ELF-1 (cell line): ENCODE measurements around the gene SLC7A5.
"Not testable (repeated sequence)": the region's sequence is repeated elsewhere in the genome, so short reads cannot be mapped to it uniquely, and the experiment has no call there.

Experiments
- DNase-seq: peaks from one replicate; pipeline ENCODE4 v3.0.0-alpha.2; 2016; ENCODE audit warnings: low read depth, low spot score

SLC7A5 gene

GRCh38 chr16:87869061-87869878 is at the start of gene SLC7A5:
Gene SLC7A5, minus strand, starts transcription at chr16:87869507. Its CDS starts 85 bp downstream, at chr16:87869422.
- DNase-seq, result peak; percentile 71

GRCh38 chr16:87918338-87918737 is 49.0 kb upstream of the SLC7A5 start:
- no peak for DNase-seq

- no peak for DNase-seq
Observed at GRCh38 chr16:87917503-87917902, 48.2 kb upstream of the SLC7A5 start.

GRCh38 chr16:87914812-87915211 is 45.5 kb upstream of the SLC7A5 start:
- DNase-seq, result no peak

- not testable (repeated sequence) for DNase-seq
Observed at GRCh38 chr16:87914021-87914725, 44.9 kb upstream of the SLC7A5 start.

- not testable (repeated sequence) for DNase-seq
Observed at GRCh38 chr16:87912691-87913090, 43.4 kb upstream of the SLC7A5 start.

- DNase-seq, result not testable (repeated sequence)
Observed at GRCh38 chr16:87911106-87911763, 41.9 kb upstream of the SLC7A5 start.

- DNase-seq, result peak; percentile 93
Observed at GRCh38 chr16:87909203-87909935, 40.1 kb upstream of the SLC7A5 start.

GRCh38 chr16:87908101-87908500 is 38.8 kb upstream of the SLC7A5 start:
- DNase-seq, result not testable (repeated sequence)

- not testable (repeated sequence) for DNase-seq
Observed at GRCh38 chr16:87905521-87905920, 36.2 kb upstream of the SLC7A5 start.

GRCh38 chr16:87904963-87905362 is 35.7 kb upstream of the SLC7A5 start:
- DNase-seq, result not testable (repeated sequence)

GRCh38 chr16:87900489-87900888 is 31.2 kb upstream of the SLC7A5 start:
- not testable (repeated sequence) for DNase-seq

GRCh38 chr16:87897521-87898505 is 28.5 kb upstream of the SLC7A5 start:
- DNase-seq, result no peak

- DNase-seq, result not testable (repeated sequence)
Observed at GRCh38 chr16:87896924-87897520, 27.7 kb upstream of the SLC7A5 start.

- DNase-seq, result not testable (repeated sequence)
Observed at GRCh38 chr16:87896176-87896890, 27.0 kb upstream of the SLC7A5 start.

GRCh38 chr16:87895641-87896141 is 26.4 kb upstream of the SLC7A5 start:
- no peak for DNase-seq

GRCh38 chr16:87894005-87894404 is 24.7 kb upstream of the SLC7A5 start:
- DNase-seq, result not testable (repeated sequence)

- no peak for DNase-seq
Observed at GRCh38 chr16:87891764-87892163, 22.5 kb upstream of the SLC7A5 start.

GRCh38 chr16:87889762-87890161 is 20.5 kb upstream of the SLC7A5 start:
- not testable (repeated sequence) for DNase-seq
